ENCODE results near the gene CDKN1C.
A peak's percentile ranks its signal among the peaks of the same experiment; 100 is the strongest.

The CDKN1C gene

DNA sequence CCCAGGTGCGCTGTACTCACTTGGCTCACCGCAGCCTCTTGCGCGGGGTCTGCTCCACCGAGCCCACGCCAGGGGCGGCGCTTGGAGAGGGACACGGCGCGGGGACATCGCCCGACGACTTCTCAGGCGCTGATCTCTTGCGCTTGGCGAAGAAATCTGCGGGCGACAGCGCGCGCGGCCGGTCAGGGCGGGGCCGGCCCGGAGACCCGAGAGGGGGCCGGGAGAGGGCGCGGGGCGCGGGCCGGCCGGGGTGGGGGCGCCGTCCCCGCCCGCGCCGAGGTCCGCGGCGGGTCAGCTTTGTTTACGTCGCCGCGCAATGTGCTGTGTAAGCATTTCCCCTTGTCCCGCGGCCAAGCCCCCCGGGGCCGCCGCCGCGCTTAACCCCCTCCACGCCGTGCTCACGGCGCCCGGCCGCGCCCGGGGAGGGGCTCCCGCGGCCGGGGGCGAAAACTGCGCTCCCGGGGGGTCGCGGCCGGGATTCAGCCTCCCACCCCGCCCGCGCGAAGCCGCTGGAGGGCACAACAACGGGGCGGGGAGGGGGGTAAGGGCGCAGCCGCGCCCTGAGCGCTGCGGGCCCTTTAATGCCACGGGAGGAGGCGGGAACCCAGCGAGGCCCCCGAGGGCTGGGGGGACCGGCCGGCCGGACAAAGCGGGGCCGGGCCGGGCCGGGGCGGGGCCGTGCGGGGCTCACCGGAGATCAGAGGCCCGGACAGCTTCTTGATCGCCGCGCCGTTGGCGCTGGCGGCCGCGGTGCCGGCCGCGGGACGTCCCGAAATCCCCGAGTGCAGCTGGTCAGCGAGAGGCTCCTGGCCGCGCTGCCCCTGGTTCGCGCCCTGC is 1.4 kb downstream of the CDKN1C start:
- DNase-seq (ENCODE audit: insufficient read length, low spot score): peak; percentile 83
- no peak for TF ChIP-seq POLR2A (IDR thresholded peaks at IDR 0.05; ENCODE audit: low read depth, low read length)
- no peak for FAIRE-seq

GRCh38 chr11:2883640-2883978 is 2.0 kb downstream of the CDKN1C start:
- DNase-seq (ENCODE audit: insufficient read length, low spot score) (no peak), FAIRE-seq (no peak)
- no peak for TF ChIP-seq POLR2A (IDR thresholded peaks at IDR 0.05; ENCODE audit: low read depth, low read length)

GRCh38 chr11:2882396-2883110 is 3.0 kb downstream of the CDKN1C start:
- TF ChIP-seq POLR2A (IDR thresholded peaks at IDR 0.05; ENCODE audit: low read depth, low read length): no peak
- no peak for DNase-seq (ENCODE audit: insufficient read length, low spot score)
- no peak for FAIRE-seq

DNA sequence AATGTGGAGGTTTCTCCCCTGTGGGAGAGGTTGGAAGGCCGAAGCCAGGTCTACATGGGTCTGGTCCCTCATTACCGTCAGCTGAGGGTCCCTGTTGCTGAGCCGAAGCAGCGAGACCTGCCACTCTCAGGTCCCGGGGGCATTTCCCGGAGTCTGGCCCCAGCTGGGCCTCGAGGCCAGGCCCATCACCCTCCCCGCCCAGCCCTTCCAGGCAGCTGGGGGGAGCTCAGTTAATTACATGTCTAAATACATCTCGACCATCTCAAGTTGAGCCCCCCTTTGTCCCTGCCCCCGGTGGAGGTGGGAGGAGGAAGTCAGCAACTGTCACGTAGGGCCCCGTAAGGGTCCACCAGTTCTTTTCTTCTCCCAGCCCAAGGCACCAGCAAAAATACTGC is 3.6 kb downstream of the CDKN1C start:
- FAIRE-seq: no peak
- DNase-seq (ENCODE audit: insufficient read length, low spot score): no peak
- no peak for TF ChIP-seq POLR2A (IDR thresholded peaks at IDR 0.05; ENCODE audit: low read depth, low read length)

- FAIRE-seq: no peak
- no peak for TF ChIP-seq POLR2A (IDR thresholded peaks at IDR 0.05; ENCODE audit: low read depth, low read length)
- no peak for DNase-seq (ENCODE audit: insufficient read length, low spot score)
Measured at GRCh38 chr11:2881076-2881980, 4.2 kb downstream of the CDKN1C start.

DNA sequence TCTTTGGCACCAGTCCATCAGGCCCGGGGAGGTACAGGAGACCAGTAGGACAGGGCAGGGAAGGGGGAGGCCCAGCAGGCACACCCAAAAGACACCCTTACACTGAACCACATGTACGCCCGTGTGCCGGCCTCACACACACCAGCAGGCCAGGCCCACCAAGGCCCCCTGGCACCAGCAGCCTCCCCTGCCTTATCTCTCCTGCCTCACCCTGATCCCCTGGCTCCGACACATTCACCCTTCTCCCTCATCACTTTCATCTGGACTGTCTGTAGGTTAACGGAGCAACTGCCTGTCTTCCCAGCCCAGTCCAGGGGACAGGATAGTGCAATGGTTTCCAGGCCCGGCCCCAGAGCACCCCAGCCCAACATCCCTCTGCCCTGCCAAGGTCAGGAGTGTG is 4.9 kb downstream of the CDKN1C start:
- DNase-seq (ENCODE audit: insufficient read length, low spot score) (no peak), FAIRE-seq (no peak)
- no peak for TF ChIP-seq POLR2A (IDR thresholded peaks at IDR 0.05; ENCODE audit: low read depth, low read length)

GRCh38 chr11:2878782-2879181 is 6.8 kb downstream of the CDKN1C start:
- DNase-seq (ENCODE audit: insufficient read length, low spot score): no peak
- no peak for TF ChIP-seq POLR2A (IDR thresholded peaks at IDR 0.05; ENCODE audit: low read depth, low read length)
- FAIRE-seq: no peak

DNA sequence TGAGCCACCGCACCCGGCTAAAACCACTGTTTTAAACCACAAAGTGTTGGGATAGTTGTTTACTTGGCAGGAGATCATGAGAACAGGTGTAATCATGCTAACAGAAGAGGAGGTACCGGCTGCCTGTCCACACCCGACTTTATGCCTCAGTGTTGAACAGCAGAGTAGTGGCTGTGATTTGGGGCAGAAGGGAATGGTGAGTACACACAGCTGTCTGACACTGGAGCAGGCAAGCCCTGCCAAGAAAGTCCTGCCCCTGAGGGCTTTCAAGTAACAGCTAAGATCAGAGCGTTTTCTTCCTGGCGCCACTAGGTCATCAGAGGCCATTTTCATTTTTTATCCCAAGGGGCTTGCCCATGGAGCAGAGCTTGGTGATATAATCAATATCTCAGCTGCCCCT is 8.1 kb downstream of the CDKN1C start:
- FAIRE-seq (no peak), DNase-seq (ENCODE audit: insufficient read length, low spot score) (no peak)
- TF ChIP-seq POLR2A (IDR thresholded peaks at IDR 0.05; ENCODE audit: low read depth, low read length): no peak

GRCh38 chr11:2874963-2875362 is 10.6 kb downstream of the CDKN1C start:
- TF ChIP-seq POLR2A (IDR thresholded peaks at IDR 0.05; ENCODE audit: low read depth, low read length): no peak
- no peak for FAIRE-seq
- DNase-seq (ENCODE audit: insufficient read length, low spot score): no peak

DNA sequence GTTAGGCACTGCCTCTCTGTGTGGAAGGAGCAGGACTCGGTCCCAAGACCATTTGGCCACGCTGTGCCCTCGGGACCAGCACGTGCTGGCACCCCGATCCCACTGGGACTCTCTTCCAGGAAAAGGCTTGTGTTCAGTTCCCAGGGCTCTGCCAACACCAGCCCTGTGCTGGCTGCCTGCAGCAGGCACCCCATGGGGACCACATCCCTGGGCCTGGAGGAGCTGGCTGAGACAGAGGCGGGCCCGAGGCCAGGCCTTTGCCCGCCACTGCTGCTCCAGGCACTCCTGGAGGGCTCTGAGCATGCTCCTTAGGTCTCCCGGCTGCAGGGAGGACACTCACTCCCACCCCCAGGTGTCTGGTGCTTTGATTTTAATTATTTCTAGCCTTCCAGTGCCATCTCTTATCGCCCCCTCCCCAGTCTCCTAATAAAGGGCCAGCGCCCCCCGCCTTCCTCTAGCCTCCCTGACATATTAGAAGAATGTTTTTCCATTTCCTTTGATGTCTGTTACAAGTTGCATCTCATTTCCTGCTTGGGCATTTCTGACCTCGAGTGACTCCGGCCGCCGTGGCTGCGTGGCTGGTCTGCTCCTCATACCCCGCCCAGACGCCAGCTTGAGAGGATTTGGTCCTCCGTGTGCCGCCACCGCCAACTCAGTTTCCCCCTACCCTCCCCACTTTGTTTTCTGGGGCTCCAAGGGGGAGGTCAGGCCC is 14.4 kb downstream of the CDKN1C start:
- DNase-seq (ENCODE audit: insufficient read length, low spot score) (no peak), FAIRE-seq (no peak)
- TF ChIP-seq POLR2A (IDR thresholded peaks at IDR 0.05; ENCODE audit: low read depth, low read length): no peak

- no peak for TF ChIP-seq POLR2A (IDR thresholded peaks at IDR 0.05; ENCODE audit: low read depth, low read length)
- FAIRE-seq (no peak), DNase-seq (ENCODE audit: insufficient read length, low spot score) (no peak)
Measured at GRCh38 chr11:2870460-2870859, 15.1 kb downstream of the CDKN1C start.

DNA sequence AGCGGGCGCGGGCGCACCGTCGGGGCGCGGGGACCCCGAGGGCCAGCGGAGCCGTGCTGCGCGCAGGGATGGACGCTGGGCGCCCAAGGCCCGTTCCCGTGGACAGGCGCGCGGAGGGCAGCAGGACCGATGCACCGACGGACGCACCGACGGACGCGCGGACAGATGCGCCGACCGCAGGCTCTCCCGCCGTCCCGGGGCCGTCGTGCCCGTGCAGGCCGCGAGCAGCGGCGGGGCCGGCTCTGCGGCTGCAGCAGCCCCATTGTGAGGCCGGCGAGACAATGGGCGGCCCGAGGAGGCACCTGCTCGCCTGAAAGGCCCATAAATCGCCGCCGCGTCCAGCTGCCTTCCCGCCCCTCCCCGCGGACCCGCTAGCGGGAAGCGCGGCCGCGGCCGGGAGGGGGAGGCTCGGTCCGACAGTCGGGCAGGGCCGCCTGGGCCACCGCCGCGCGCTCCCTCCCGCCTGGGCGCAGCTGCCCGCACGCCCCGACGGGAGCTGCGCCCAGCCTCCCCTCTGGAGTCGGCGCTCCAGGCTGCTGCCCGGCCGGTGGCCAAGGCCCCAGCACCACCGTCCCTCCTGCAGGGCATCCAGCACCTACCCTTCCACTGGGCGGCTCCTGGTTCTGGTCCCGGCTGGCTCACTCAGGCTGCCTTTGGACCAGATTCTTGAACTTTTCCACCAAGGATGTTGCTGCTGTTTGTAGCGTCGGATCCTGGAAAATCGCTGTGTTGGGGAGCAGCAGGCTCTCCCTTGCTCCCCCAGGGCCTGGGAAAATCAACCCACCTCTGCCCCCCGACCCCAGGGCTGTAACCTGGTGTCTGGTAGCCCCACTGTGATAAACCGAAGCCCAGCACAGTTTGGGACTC is 15.8 kb downstream of the CDKN1C start:
- no peak for TF ChIP-seq POLR2A (IDR thresholded peaks at IDR 0.05; ENCODE audit: low read depth, low read length)
- no peak for DNase-seq (ENCODE audit: insufficient read length, low spot score)
- FAIRE-seq: no peak

DNA sequence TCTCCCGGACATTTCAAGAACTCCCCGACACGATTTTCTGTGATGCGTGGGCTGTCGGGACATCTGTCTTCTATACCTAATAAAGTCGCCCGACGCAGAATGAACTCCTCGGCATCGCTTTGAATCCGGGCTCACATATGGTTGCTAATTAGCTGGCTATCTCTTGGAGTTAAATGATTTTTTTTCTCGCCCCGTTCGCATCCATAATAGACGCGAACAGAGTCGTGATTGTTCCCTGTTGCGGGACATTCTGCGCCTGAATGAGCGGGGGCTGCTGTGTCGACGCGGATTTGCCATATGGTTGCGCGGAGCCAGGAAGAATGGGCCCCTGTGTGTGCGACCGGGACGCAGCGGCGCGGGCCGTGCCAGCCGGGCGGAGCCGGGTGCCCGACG is 16.4 kb downstream of the CDKN1C start:
- no peak for FAIRE-seq
- TF ChIP-seq POLR2A (IDR thresholded peaks at IDR 0.05; ENCODE audit: low read depth, low read length): no peak

More for the DNA sequence above, 16.4 kb downstream of the CDKN1C start:
- no peak for DNase-seq (ENCODE audit: insufficient read length, low spot score)

Measured in H54 (cell line).